ENCODE data around the gene ZNF664.

The ZNF664 gene

GRCh38 chr12:123991372-123991951, 18.4 kb downstream of the ZNF664 start:
- DNase-seq = no peak

GRCh38 chr12:123992118-123992825, 19.3 kb downstream of the ZNF664 start:
- DNase-seq = no peak

GRCh38 chr12:123995023-123995748, 22.2 kb downstream of the ZNF664 start:
- DNase-seq = no peak

- DNase-seq = no peak
Measured at GRCh38 chr12:123996581-123996980, 23.6 kb downstream of the ZNF664 start.

- DNase-seq = no peak
Measured at GRCh38 chr12:123997033-123997822, 24.2 kb downstream of the ZNF664 start.

GRCh38 chr12:123997908-123998307, 24.9 kb downstream of the ZNF664 start:
- no peak for DNase-seq

- DNase-seq = no peak
Measured at GRCh38 chr12:123998344-123998990, 25.5 kb downstream of the ZNF664 start.

GRCh38 chr12:123998991-123999359, 26.0 kb downstream of the ZNF664 start:
- no peak for DNase-seq

GRCh38 chr12:124000111-124000510, 27.1 kb downstream of the ZNF664 start:
- no peak for DNase-seq

- no peak for DNase-seq
Measured at GRCh38 chr12:124001343-124001742, 28.3 kb downstream of the ZNF664 start.

GRCh38 chr12:124002021-124002644, 29.1 kb downstream of the ZNF664 start:
- DNase-seq = no peak

- no peak for DNase-seq
Measured at GRCh38 chr12:124002654-124003053, 29.6 kb downstream of the ZNF664 start.

GRCh38 chr12:124004233-124004875, 31.3 kb downstream of the ZNF664 start:
- DNase-seq = no peak

GRCh38 chr12:124006085-124006845, 33.2 kb downstream of the ZNF664 start:
- no peak for DNase-seq

GRCh38 chr12:124006846-124007713, 34.1 kb downstream of the ZNF664 start:
- no peak for DNase-seq

- DNase-seq = no peak
Measured at GRCh38 chr12:124007826-124008570, 35.0 kb downstream of the ZNF664 start.

GRCh38 chr12:124008595-124008994, 35.6 kb downstream of the ZNF664 start:
- DNase-seq = no peak

GRCh38 chr12:124009781-124010180, 36.8 kb downstream of the ZNF664 start:
- no peak for DNase-seq

GRCh38 chr12:124010687-124011086, 37.7 kb downstream of the ZNF664 start:
- DNase-seq = no peak

Measured in CD4-positive, alpha-beta T cell treated with Interleukin-21 for 1 hour (primary cell).